ENCODE results near the gene FOXP4.

Gene FOXP4

GRCh38 chr6:41523915-41524633 is 22.1 kb upstream of the FOXP4 start:
- Histone ChIP-seq H3K4me1 (ENCODE audit: control insufficient read depth, insufficient read depth, low read length) (peaks cover 7% of the 10 kb centered on the region; the same call in 1 of the 2 replicates), H3K27me3 (ENCODE audit: control insufficient read depth, insufficient read depth, low read length) (peaks cover 46% of the 10 kb centered on the region), H3K9me3 (ENCODE audit: control insufficient read depth, insufficient read depth, low read length) (no peaks in the 10 kb centered on the region), H3K36me3 (ENCODE audit: control insufficient read depth, insufficient read depth, low read length) (no peaks in the 10 kb centered on the region), H3K9ac (ENCODE audit: low read depth, low read length) (no peak overlapping the region), H3K27ac (ENCODE audit: low read depth, low read length) (no peak overlapping the region), H3K4me3 (ENCODE audit: low read depth, low read length) (no peak overlapping the region)

GRCh38 chr6:41524634-41525011 is 21.6 kb upstream of the FOXP4 start:
- Histone ChIP-seq H3K9ac (ENCODE audit: low read depth, low read length) (no peak overlapping the region), H3K4me1 (ENCODE audit: control insufficient read depth, insufficient read depth, low read length) (peaks cover 7% of the 10 kb centered on the region; the same call in 1 of the 2 replicates), H3K27me3 (ENCODE audit: control insufficient read depth, insufficient read depth, low read length) (peaks cover 51% of the 10 kb centered on the region), H3K27ac (ENCODE audit: low read depth, low read length) (no peak overlapping the region), H3K4me3 (ENCODE audit: low read depth, low read length) (no peak overlapping the region), H3K36me3 (ENCODE audit: control insufficient read depth, insufficient read depth, low read length) (no peaks in the 10 kb centered on the region), H3K9me3 (ENCODE audit: control insufficient read depth, insufficient read depth, low read length) (no peaks in the 10 kb centered on the region)

- Histone ChIP-seq H3K9ac (ENCODE audit: low read depth, low read length) (no peak overlapping the region), H3K9me3 (ENCODE audit: control insufficient read depth, insufficient read depth, low read length) (no peaks in the 10 kb centered on the region), H3K27ac (ENCODE audit: low read depth, low read length) (no peak overlapping the region), H3K4me1 (ENCODE audit: control insufficient read depth, insufficient read depth, low read length) (peaks cover 16% of the 10 kb centered on the region), H3K27me3 (ENCODE audit: control insufficient read depth, insufficient read depth, low read length) (peaks cover 58% of the 10 kb centered on the region), H3K4me3 (ENCODE audit: low read depth, low read length) (no peak overlapping the region), H3K36me3 (ENCODE audit: control insufficient read depth, insufficient read depth, low read length) (no peaks in the 10 kb centered on the region)
Observed at GRCh38 chr6:41527721-41528408, 18.3 kb upstream of the FOXP4 start.

- no peak overlapping the region for H3K4me3 ChIP-seq (ENCODE audit: low read depth, low read length)
- H3K36me3 ChIP-seq (ENCODE audit: control insufficient read depth, insufficient read depth, low read length) = no peaks in the 10 kb centered on the region
- H3K9me3 ChIP-seq (ENCODE audit: control insufficient read depth, insufficient read depth, low read length) = no peaks in the 10 kb centered on the region
- H3K27ac ChIP-seq (ENCODE audit: low read depth, low read length) = no peak overlapping the region
- peaks cover 52% of the 10 kb centered on the region for H3K27me3 ChIP-seq (ENCODE audit: control insufficient read depth, insufficient read depth, low read length)
- H3K4me1 ChIP-seq (ENCODE audit: control insufficient read depth, insufficient read depth, low read length) = peaks cover 16% of the 10 kb centered on the region
- H3K9ac ChIP-seq (ENCODE audit: low read depth, low read length) = no peak overlapping the region
Observed at GRCh38 chr6:41528409-41528963, 17.7 kb upstream of the FOXP4 start.

GRCh38 chr6:41529049-41529448 is 17.1 kb upstream of the FOXP4 start:
- H3K27me3 ChIP-seq (ENCODE audit: control insufficient read depth, insufficient read depth, low read length) = peaks cover 50% of the 10 kb centered on the region
- H3K27ac ChIP-seq (ENCODE audit: low read depth, low read length) = no peak overlapping the region
- no peaks in the 10 kb centered on the region for H3K9me3 ChIP-seq (ENCODE audit: control insufficient read depth, insufficient read depth, low read length)
- no peak overlapping the region for H3K4me3 ChIP-seq (ENCODE audit: low read depth, low read length)
- no peak overlapping the region for H3K9ac ChIP-seq (ENCODE audit: low read depth, low read length)
- H3K36me3 ChIP-seq (ENCODE audit: control insufficient read depth, insufficient read depth, low read length) = no peaks in the 10 kb centered on the region
- peaks cover 16% of the 10 kb centered on the region for H3K4me1 ChIP-seq (ENCODE audit: control insufficient read depth, insufficient read depth, low read length)

GRCh38 chr6:41529970-41530369 is 16.2 kb upstream of the FOXP4 start:
- Histone ChIP-seq H3K27ac (ENCODE audit: low read depth, low read length) (no peak overlapping the region), H3K4me1 (ENCODE audit: control insufficient read depth, insufficient read depth, low read length) (peaks cover 16% of the 10 kb centered on the region), H3K9ac (ENCODE audit: low read depth, low read length) (no peak overlapping the region), H3K36me3 (ENCODE audit: control insufficient read depth, insufficient read depth, low read length) (no peaks in the 10 kb centered on the region), H3K27me3 (ENCODE audit: control insufficient read depth, insufficient read depth, low read length) (peaks cover 49% of the 10 kb centered on the region), H3K4me3 (ENCODE audit: low read depth, low read length) (no peak overlapping the region), H3K9me3 (ENCODE audit: control insufficient read depth, insufficient read depth, low read length) (no peaks in the 10 kb centered on the region)

GRCh38 chr6:41530476-41530875 is 15.7 kb upstream of the FOXP4 start:
- H3K27ac ChIP-seq (ENCODE audit: low read depth, low read length) = no peak overlapping the region

GRCh38 chr6:41531016-41531415 is 15.2 kb upstream of the FOXP4 start:
- Histone ChIP-seq H3K9me3 (ENCODE audit: control insufficient read depth, insufficient read depth, low read length) (no peaks in the 10 kb centered on the region), H3K9ac (ENCODE audit: low read depth, low read length) (no peak overlapping the region), H3K36me3 (ENCODE audit: control insufficient read depth, insufficient read depth, low read length) (no peaks in the 10 kb centered on the region), H3K4me3 (ENCODE audit: low read depth, low read length) (no peak overlapping the region), H3K27me3 (ENCODE audit: control insufficient read depth, insufficient read depth, low read length) (peaks cover 49% of the 10 kb centered on the region), H3K27ac (ENCODE audit: low read depth, low read length) (no peak overlapping the region), H3K4me1 (ENCODE audit: control insufficient read depth, insufficient read depth, low read length) (peaks cover 16% of the 10 kb centered on the region)

More at GRCh38 chr6:41530476-41530875, 15.7 kb upstream of the FOXP4 start:
- Histone ChIP-seq H3K9ac (ENCODE audit: low read depth, low read length) (no peak overlapping the region), H3K4me3 (ENCODE audit: low read depth, low read length) (no peak overlapping the region), H3K36me3 (ENCODE audit: control insufficient read depth, insufficient read depth, low read length) (no peaks in the 10 kb centered on the region), H3K9me3 (ENCODE audit: control insufficient read depth, insufficient read depth, low read length) (no peaks in the 10 kb centered on the region), H3K27me3 (ENCODE audit: control insufficient read depth, insufficient read depth, low read length) (peaks cover 49% of the 10 kb centered on the region), H3K4me1 (ENCODE audit: control insufficient read depth, insufficient read depth, low read length) (peaks cover 16% of the 10 kb centered on the region)

GRCh38 chr6:41531591-41532582 is 14.3 kb upstream of the FOXP4 start:
- Histone ChIP-seq H3K27ac (ENCODE audit: low read depth, low read length) (no peak overlapping the region), H3K36me3 (ENCODE audit: control insufficient read depth, insufficient read depth, low read length) (no peaks in the 10 kb centered on the region), H3K9ac (ENCODE audit: low read depth, low read length) (no peak overlapping the region), H3K27me3 (ENCODE audit: control insufficient read depth, insufficient read depth, low read length) (peaks cover 42% of the 10 kb centered on the region), H3K9me3 (ENCODE audit: control insufficient read depth, insufficient read depth, low read length) (no peaks in the 10 kb centered on the region), H3K4me1 (ENCODE audit: control insufficient read depth, insufficient read depth, low read length) (peaks cover 16% of the 10 kb centered on the region), H3K4me3 (ENCODE audit: low read depth, low read length) (no peak overlapping the region)

GRCh38 chr6:41535766-41536165 is 10.4 kb upstream of the FOXP4 start:
- H3K9me3 ChIP-seq (ENCODE audit: control insufficient read depth, insufficient read depth, low read length) = no peaks in the 10 kb centered on the region
- H3K36me3 ChIP-seq (ENCODE audit: control insufficient read depth, insufficient read depth, low read length) = no peaks in the 10 kb centered on the region
- peaks cover 46% of the 10 kb centered on the region for H3K27me3 ChIP-seq (ENCODE audit: control insufficient read depth, insufficient read depth, low read length)
- H3K9ac ChIP-seq (ENCODE audit: low read depth, low read length) = no peak overlapping the region
- no peak overlapping the region for H3K27ac ChIP-seq (ENCODE audit: low read depth, low read length)
- H3K4me1 ChIP-seq (ENCODE audit: control insufficient read depth, insufficient read depth, low read length) = peaks cover 9% of the 10 kb centered on the region
- H3K4me3 ChIP-seq (ENCODE audit: low read depth, low read length) = no peak overlapping the region

Measured in HUES48 (cell line).